Left kidney (tissue), 2 donors: ENCODE data around the gene C16orf92. TPM values are rescaled to one million over a fixed set of nuclear protein-coding genes. Genes with fewer than 3 reads are reported as not detected.
"Not testable (repeated sequence)": the region's sequence is repeated elsewhere in the genome, so short reads cannot be mapped to it uniquely, and the experiment has no call there.

Experiments
- DNase-seq: peaks from one replicate; pipeline ENCODE4 v3.0.0-alpha.2; 2013
- polyA plus RNA-seq: library from polyadenylated mRNA; unstranded; fragments of 120-200 nt; gene quantifications from one replicate; pipeline ENCODE4 v1.2.1, GENCODE V29; 2013; ENCODE audit not compliant: insufficient read length

Gene C16orf92
- polyA plus RNA-seq, 1 donor: not detected

- no peak for DNase-seq
These were observed 2.6 kb downstream of the C16orf92 start for GRCh38 chr16:30025574-30025973.

GRCh38 chr16:30026449-30026848 lies 3.5 kb downstream of the C16orf92 start:
- no peak for DNase-seq

- no peak for DNase-seq
These were observed 4.8 kb downstream of the C16orf92 start for GRCh38 chr16:30027588-30028437.

DNA sequence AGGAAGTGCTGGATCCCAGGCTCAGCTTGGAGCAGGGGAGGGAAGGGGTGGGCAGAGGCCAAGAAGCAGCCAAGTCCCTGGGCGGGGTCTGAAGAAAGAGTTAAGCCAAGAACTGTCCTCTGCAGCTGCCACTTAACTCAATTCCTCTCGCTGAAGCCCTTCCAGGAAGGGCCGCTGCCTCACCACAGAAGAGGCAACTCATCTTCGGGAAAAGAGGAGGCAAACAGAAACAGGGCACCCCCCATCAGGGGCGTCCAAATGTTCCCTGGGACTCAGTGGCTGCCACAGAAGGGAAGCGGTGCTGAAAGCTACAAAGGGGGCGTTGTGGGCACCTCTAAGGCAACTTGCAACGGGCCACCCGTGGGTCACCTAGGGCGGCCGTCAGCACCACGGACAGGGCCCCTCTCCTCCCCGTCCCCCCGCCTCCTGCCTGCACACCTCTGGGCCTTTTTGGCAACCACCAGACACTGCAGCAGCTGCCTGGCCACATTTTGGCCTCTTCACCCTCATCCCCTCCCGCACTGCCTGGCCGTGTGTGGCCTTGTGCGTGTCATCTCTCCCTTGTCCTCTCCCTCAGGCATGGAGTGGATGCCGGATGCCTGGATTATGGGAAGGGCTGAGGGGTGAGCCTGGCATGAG lies 5.6 kb downstream of the C16orf92 start:
- peak; percentile 31 for DNase-seq

- no peak for DNase-seq
These were observed 7.2 kb downstream of the C16orf92 start for GRCh38 chr16:30030011-30030685.

DNA sequence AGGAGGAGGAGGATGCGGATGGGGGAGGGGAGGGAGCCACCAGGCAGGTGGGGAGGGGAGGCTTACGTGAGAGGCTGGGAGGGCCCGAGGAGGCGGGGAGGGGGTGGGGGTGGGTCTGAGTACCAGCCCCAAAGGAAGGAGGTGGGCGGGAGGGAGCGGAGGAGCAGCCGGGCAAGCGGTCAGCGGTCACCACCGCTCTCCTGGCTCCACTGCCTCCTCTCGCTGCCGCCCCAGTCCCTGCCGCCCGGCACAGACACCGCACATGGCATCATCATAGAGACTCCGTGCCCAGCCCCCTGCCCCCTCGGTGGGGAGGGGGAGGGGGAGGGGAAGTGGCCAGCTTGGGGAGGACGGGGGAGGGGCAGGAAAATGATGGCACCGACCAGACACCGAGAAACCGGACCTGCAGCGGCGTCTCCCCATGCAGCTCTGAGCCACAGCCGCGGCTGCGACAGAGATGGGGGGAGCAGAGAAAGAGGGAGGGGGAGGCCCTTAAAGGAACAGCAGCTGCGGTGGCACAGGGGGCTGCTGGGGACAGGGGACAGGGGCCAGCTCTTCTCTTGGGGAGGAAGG lies 7.9 kb downstream of the C16orf92 start, which contains the start of gene TLCD3B:
Gene TLCD3B, minus strand, starts transcription at position 431 of the 573 bp plus-strand sequence. CDS start 744 bp downstream, outside the sequence.
- peak; percentile 26 for DNase-seq

- no peak for DNase-seq
These were observed 8.5 kb downstream of the C16orf92 start for GRCh38 chr16:30031477-30031918.

DNA sequence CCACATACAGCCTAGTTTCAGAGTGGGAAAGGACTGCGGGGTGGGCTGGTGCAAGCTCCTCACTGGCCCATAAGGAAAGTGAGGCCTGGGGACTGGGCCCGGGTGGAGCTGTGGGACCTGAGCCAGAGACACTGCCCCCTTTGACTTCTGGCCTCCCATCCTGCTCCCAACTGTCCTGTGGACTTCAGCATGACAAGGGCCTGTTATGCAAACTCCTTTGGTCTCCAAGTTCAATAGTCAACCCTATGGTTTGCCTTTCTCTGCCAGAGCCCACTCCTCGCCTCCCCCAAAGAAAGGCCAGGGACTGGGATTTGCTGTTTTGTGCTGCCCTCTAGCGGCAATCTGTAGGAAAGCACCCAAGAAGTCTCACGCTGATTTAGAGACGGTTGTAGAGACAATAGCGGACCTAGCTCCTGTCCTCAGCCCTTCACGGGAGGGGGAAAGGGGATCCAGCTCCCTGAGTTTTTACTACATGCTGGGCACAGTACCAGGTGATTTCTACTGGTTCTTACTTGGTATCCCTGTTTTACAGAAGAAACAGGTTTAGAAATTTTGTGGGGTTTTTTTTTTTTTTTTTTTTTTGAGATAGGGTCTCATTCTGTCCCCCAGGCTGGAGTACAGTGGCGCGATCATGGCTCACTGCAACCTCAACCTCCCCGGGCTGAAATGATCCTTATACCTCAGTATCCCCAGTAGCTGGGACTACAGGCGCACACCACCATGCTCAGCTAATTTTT lies 9.3 kb downstream of the C16orf92 start:
- peak; percentile 78 for DNase-seq

DNA sequence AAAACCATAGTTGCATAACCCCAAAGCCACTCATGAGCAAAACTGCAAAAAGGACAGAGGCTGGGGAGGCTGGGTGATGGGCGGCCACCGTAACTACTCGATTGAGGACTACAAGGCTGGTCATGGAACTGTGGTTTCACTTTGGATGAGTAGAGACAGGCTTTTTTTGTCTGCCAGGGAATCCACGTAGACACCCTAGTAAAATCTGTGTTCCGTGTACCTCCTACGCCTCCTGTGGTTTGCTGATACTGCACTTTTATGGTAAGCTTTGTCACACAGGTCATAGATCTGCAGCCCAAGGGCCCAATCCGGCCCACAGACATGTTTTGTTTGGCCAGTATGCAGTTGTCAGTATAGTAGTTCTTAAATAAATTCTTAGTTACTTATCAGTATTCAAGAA lies 10.3 kb downstream of the C16orf92 start:
- no peak for DNase-seq

DNA sequence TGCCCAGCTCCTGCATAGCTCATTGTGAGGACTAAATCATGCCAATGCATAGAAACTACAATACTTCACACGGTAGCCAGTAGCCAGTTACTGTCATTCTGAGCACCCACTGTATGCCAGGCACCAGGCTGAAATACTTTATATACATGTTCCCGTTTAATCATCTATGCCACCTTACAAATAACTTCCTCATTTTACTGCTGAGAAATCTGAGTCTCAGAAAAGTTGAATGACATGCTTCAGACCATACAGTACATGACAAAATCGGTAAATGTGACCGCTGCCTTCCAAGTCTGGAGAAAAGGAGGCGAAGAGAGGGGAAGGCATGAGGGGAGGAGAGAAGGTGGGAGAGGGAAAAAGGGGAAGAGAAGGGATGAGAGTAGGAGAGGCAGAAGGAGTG lies 17.2 kb downstream of the C16orf92 start:
- no peak for DNase-seq

DNA sequence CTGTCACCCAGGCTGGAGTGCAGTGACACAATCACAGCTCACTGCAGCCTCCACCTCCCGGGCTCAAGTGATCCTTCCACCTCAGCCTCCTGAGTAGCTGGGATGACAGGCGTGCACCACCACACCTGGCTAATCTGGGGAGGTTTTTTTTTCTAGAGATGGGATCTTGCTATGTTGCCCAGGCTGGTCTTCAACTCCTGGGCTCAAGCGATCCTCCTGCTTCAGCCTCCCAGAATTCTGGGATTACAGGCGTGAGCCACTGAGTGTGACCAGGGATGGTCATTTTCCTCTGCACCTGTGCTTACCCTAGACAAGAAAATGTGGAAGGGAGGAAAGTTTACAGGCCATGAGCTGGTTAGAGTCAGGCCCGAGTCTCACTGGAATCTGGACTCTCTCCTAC lies 17.7 kb downstream of the C16orf92 start:
- DNase-seq: not testable (repeated sequence)

DNA sequence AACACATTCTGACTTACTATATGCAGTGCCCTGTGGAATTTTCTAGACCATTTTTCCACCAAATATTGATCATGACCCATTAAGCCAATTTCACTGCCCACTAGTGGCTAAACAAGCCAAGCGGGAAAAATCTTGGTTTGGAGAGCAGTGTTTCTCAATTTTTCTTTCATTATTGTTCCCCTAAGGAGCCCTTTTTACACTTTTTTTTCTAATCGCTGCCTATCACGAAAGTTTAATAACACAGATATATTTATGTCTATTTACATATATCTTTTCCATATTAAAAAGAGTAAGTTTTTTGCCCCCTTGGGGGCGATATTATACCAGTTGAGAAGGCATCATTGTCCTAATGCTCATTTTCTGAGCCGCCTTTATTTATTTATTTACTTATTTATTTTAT lies 18.8 kb downstream of the C16orf92 start:
- no peak for DNase-seq

DNA sequence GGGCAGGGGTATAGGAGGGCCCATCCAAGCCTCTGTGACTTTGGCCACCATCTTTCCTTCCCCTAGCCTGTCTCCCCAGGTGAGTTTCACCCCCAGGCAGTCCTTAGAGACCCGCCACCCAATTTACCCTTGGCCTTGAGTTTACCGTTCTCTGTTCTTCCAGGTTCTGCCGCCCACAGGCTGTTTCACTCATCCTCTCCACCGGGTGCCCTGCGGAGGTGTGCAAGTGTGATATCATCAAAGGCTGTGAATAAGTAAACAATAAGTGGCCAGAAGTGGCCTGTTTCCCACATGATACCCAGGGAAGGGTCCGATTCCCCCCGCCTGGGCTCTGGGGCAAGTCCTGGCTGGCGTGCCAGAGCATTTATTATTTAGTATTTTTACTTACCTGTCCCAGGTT lies 23.2 kb downstream of the C16orf92 start:
- DNase-seq: no peak

- DNase-seq: no peak
These were observed 23.6 kb downstream of the C16orf92 start for GRCh38 chr16:30046588-30046987.

GRCh38 chr16:30049871-30050270 lies 26.9 kb downstream of the C16orf92 start:
- no peak for DNase-seq

DNA sequence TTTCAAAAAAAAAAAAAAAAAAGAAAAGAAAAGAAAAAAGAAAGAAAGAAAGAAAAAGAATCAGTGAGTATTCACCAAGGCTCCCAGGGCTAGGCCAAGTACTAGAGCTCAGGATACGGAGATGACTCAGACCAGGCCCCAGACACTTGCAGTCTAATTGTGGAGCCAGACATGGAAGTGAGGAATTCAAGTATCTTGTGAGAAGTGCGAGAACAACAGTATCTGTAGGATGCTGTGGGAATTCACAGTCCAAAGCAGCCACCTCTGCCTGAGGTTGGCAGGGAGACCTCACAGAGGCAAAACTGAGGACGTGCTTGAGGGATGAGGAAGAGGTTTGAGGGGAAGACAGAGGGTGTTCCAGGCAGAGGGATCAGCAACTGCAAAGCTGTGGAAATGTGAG lies 28.5 kb downstream of the C16orf92 start:
- no peak for DNase-seq

DNA sequence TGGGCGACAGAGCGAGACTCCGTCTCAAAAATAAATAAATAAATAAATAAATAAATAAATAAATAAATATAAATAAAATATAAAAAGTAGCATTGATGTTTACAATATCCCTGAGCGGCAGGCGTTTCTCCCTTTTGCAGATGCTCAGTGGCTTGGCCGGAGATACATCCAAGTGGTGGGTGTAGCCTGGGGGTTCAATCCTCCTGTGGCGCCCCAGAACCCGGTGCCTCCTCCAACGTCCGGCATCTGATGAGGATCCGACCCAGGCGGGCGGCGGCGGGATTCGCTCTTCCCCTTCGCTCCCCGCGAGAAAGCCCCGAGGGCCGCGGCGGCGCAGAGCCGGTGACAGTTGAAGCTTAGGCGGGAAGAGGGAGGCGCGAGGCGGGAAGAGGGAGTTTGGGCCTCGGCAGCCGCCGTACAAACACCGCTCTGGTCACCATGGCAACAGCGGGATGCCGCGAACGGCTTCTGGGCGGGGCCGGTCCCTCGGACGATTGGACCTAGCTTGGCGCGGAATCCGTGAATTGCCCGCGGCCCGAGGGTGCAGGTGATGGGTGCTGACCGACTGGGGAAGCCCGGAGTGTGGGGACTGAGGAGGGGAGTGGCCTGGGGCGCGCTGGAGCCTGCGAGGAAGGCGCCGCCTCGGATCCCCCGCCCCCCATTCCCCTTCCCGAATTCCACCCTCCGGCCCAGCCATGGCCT lies 29.8 kb downstream of the C16orf92 start:
- DNase-seq: peak; percentile 89

DNA sequence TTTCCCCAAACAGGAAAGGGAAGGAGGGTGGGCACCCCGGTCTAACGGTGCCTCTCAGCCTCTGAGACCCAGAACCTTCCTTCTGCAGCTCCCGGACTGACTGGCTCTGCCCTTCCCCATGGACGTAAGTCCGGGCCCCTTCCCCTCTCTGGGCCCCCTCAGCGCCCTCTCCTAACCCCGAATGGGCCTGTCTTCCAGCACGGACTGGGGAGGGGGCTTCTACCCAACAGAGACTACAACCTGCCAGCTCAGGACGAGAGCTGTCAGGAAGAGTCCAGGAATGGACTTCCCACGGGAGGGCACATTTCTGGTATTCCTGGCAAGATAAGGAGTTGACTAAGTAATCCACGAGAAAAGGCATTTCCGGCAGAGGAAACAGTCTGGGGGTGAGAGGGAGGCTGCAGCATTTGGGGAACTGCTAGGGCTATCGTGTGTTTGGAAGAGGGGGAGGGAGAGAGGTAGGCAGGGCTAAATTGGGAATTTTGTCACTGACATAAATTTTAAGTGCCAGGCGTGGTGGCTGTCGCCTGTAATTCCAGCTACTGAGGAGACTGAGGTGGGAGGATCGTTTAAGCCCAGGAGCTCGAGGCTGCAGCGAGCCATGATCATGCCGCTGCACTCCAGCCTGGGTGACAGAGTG lies 30.5 kb downstream of the C16orf92 start:
- no peak for DNase-seq

DNA sequence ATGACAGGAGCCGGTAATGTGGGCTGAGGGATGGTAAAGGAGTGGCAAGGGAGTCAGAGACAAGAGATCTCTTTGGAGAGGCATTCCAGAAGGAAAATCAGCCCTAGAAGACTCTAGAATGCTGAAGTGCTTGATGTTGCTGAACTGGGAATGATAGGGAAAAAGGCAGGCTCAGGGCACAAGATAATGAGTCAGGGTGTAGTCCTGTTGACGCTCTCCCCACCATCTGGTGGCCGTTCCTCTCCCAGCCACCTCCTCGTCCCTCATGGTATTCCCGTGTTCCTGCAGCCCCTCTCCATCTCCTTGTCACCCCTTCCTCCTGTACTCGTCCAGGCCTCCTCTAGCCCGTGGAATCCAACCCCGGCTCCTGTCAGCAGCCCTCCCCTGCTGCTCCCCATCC lies 31.5 kb downstream of the C16orf92 start:
- no peak for DNase-seq

DNA sequence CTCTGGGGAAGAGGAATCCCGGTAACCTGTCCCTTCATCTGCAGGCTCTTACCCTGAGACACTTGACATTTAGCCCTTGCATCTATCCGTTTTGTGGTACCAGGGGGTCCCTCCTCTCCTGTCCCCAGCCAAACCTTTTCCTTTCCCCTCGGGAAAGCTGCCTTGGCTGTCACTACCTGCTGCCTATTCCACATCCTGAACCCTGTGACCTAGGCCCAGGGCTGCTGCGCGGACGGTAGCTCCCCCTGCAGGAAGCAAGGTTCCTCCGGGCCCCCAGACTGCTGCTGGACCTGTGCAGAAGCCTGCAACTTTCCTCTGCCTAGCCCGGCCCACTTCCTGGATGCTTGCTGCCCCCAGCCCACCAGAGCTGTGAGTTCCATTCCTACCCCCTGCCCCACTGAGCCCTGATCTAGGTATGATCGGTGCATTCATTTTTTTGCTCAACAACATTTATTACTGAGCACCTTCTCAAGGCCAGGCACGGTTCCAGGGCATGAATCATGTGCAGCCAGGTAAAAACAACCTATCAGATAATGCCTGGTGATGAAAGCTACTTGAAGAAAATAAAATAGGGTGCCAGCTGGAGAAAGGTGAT lies 32.1 kb downstream of the C16orf92 start:
- no peak for DNase-seq
